ENCODE results near the gene ZC3H18. TPM values are rescaled to one million over a fixed set of nuclear protein-coding genes. Genes with fewer than 3 reads are reported as not detected.

The ZC3H18 gene
- total and polyA plus RNA-seq, 5 donors from 2014 or later, result 10.9 to 162 (median 13.6) TPM

- no peak for DNase-seq
- peak overlapping the region in 1 of 3 donors; percentile 44 for H3K27ac Mint-ChIP-seq
- H3K4me1 ChIP-seq (ENCODE audit: control insufficient read depth, insufficient read depth, low read length, poor library complexity, severe bottlenecking), result peaks cover 9% of the 10 kb centered on the region
- no peaks in the 10 kb centered on the region for H3K9me3 ChIP-seq (ENCODE audit: control insufficient read depth in 2 of 2, low read length in 2 of 2)
- peaks cover 59% of the 10 kb centered on the region for H3K36me3 ChIP-seq (ENCODE audit: control insufficient read depth, insufficient read depth, low read length)
- H3K36me3 Mint-ChIP-seq, result peaks cover 25% of the 10 kb centered on the region
- H3K4me3 Mint-ChIP-seq, result no peak overlapping the region
- no peak for ATAC-seq (ENCODE audit: low read depth in 2 of 2)
- no peak overlapping the region for H3K4me3 ChIP-seq (ENCODE audit: low read depth, low read length)
- peaks cover 0 to 30% (median 14%) of the 10 kb centered on the region in 4 donors for H3K4me1 Mint-ChIP-seq
- no peaks in the 10 kb centered on the region for H3K9me3 Mint-ChIP-seq
- H3K27ac ChIP-seq (ENCODE audit: insufficient read depth, low read length, poor library complexity, severe bottlenecking), result no peak overlapping the region
- no peaks in the 10 kb centered on the region for H3K27me3 Mint-ChIP-seq
- H3K27me3 ChIP-seq (ENCODE audit: control insufficient read depth, insufficient read depth, low read length), result no peaks in the 10 kb centered on the region
These were observed 27.8 kb downstream of the ZC3H18 start for GRCh38 chr16:88597856-88598491.

- no peaks in the 10 kb centered on the region for H3K27me3 ChIP-seq (ENCODE audit: control insufficient read depth, insufficient read depth, low read length)
- peaks cover 50% of the 10 kb centered on the region for H3K36me3 ChIP-seq (ENCODE audit: control insufficient read depth, insufficient read depth, low read length)
- Mint-ChIP-seq H3K9me3 (no peaks in the 10 kb centered on the region), H3K27ac (no peak overlapping the region), H3K27me3 (no peaks in the 10 kb centered on the region), H3K4me3 (no peak overlapping the region), H3K4me1 (peaks cover 0 to 20% (median 13%) of the 10 kb centered on the region in 4 donors), H3K36me3 (peaks cover 22% of the 10 kb centered on the region)
- H3K27ac ChIP-seq (ENCODE audit: insufficient read depth, low read length, poor library complexity, severe bottlenecking), result no peak overlapping the region
- no peak for ATAC-seq (ENCODE audit: low read depth in 2 of 2)
- no peaks in the 10 kb centered on the region for H3K9me3 ChIP-seq (ENCODE audit: control insufficient read depth in 2 of 2, low read length in 2 of 2)
- no peaks in the 10 kb centered on the region for H3K4me1 ChIP-seq (ENCODE audit: control insufficient read depth, insufficient read depth, low read length, poor library complexity, severe bottlenecking)
- no peak for DNase-seq
- no peak overlapping the region for H3K4me3 ChIP-seq (ENCODE audit: low read depth, low read length)
These were observed 29.0 kb downstream of the ZC3H18 start for GRCh38 chr16:88599092-88599733.

GRCh38 chr16:88599825-88600538 lies 29.8 kb downstream of the ZC3H18 start:
- H3K4me3 Mint-ChIP-seq, result no peak overlapping the region
- no peak for ATAC-seq (ENCODE audit: low read depth in 2 of 2)
- no peaks in the 10 kb centered on the region for H3K4me1 ChIP-seq (ENCODE audit: control insufficient read depth, insufficient read depth, low read length, poor library complexity, severe bottlenecking)
- H3K4me1 Mint-ChIP-seq, result peaks cover 0 to 17% (median 12%) of the 10 kb centered on the region in 4 donors
- H3K9me3 Mint-ChIP-seq, result no peaks in the 10 kb centered on the region
- no peaks in the 10 kb centered on the region for H3K9me3 ChIP-seq (ENCODE audit: control insufficient read depth in 2 of 2, low read length in 2 of 2)
- H3K27me3 ChIP-seq (ENCODE audit: control insufficient read depth, insufficient read depth, low read length), result no peaks in the 10 kb centered on the region
- H3K27ac Mint-ChIP-seq, result no peak overlapping the region
- H3K4me3 ChIP-seq (ENCODE audit: low read depth, low read length), result no peak overlapping the region
- H3K27me3 Mint-ChIP-seq, result no peaks in the 10 kb centered on the region
- H3K27ac ChIP-seq (ENCODE audit: insufficient read depth, low read length, poor library complexity, severe bottlenecking), result no peak overlapping the region
- no peak for DNase-seq
- H3K36me3 ChIP-seq (ENCODE audit: control insufficient read depth, insufficient read depth, low read length), result peaks cover 54% of the 10 kb centered on the region
- peaks cover 22% of the 10 kb centered on the region for H3K36me3 Mint-ChIP-seq

GRCh38 chr16:88600539-88600896 lies 30.3 kb downstream of the ZC3H18 start:
- Histone ChIP-seq H3K36me3 (ENCODE audit: control insufficient read depth, insufficient read depth, low read length) (peaks cover 60% of the 10 kb centered on the region), H3K9me3 (ENCODE audit: control insufficient read depth in 2 of 2, low read length in 2 of 2) (no peaks in the 10 kb centered on the region), H3K4me3 (ENCODE audit: low read depth, low read length) (no peak overlapping the region), H3K4me1 (ENCODE audit: control insufficient read depth, insufficient read depth, low read length, poor library complexity, severe bottlenecking) (no peaks in the 10 kb centered on the region), H3K27ac (ENCODE audit: insufficient read depth, low read length, poor library complexity, severe bottlenecking) (no peak overlapping the region), H3K27me3 (ENCODE audit: control insufficient read depth, insufficient read depth, low read length) (no peaks in the 10 kb centered on the region)
- no peak for DNase-seq
- ATAC-seq (ENCODE audit: low read depth in 2 of 2), result no peak
- Mint-ChIP-seq H3K4me1 (peaks cover 0 to 17% (median 11%) of the 10 kb centered on the region in 4 donors), H3K27me3 (no peaks in the 10 kb centered on the region), H3K4me3 (no peak overlapping the region), H3K27ac (no peak overlapping the region), H3K36me3 (peaks cover 22% of the 10 kb centered on the region), H3K9me3 (no peaks in the 10 kb centered on the region)

- H3K36me3 Mint-ChIP-seq, result peaks cover 19% of the 10 kb centered on the region
- Histone ChIP-seq H3K9me3 (ENCODE audit: control insufficient read depth in 2 of 2, low read length in 2 of 2) (no peaks in the 10 kb centered on the region), H3K36me3 (ENCODE audit: control insufficient read depth, insufficient read depth, low read length) (peaks cover 69% of the 10 kb centered on the region), H3K27ac (ENCODE audit: insufficient read depth, low read length, poor library complexity, severe bottlenecking) (no peak overlapping the region), H3K27me3 (ENCODE audit: control insufficient read depth, insufficient read depth, low read length) (no peaks in the 10 kb centered on the region), H3K4me3 (ENCODE audit: low read depth, low read length) (no peak overlapping the region), H3K4me1 (ENCODE audit: control insufficient read depth, insufficient read depth, low read length, poor library complexity, severe bottlenecking) (no peaks in the 10 kb centered on the region)
- H3K27me3 Mint-ChIP-seq, result no peaks in the 10 kb centered on the region
- DNase-seq (no peak), ATAC-seq (ENCODE audit: low read depth in 2 of 2) (no peak)
- H3K4me3 Mint-ChIP-seq, result no peak overlapping the region
- no peaks in the 10 kb centered on the region for H3K9me3 Mint-ChIP-seq
- peaks cover 0 to 14% (median 8%) of the 10 kb centered on the region in 4 donors for H3K4me1 Mint-ChIP-seq
- peak overlapping the region in 2 of 3 donors; percentile 72 to 89 for H3K27ac Mint-ChIP-seq
These were observed 31.3 kb downstream of the ZC3H18 start for GRCh38 chr16:88601313-88602036.

GRCh38 chr16:88602091-88602490 lies 31.9 kb downstream of the ZC3H18 start:
- H3K36me3 ChIP-seq (ENCODE audit: control insufficient read depth, insufficient read depth, low read length), result peaks cover 75% of the 10 kb centered on the region
- H3K4me3 Mint-ChIP-seq, result no peak overlapping the region

GRCh38 chr16:88605186-88606147 lies 35.3 kb downstream of the ZC3H18 start:
- H3K36me3 ChIP-seq (ENCODE audit: control insufficient read depth, insufficient read depth, low read length), result peaks cover 76% of the 10 kb centered on the region
- peaks cover 28% of the 10 kb centered on the region for H3K36me3 Mint-ChIP-seq

More at GRCh38 chr16:88602091-88602490, 31.9 kb downstream of the ZC3H18 start:
- DNase-seq, result no peak
- H3K4me3 ChIP-seq (ENCODE audit: low read depth, low read length), result no peak overlapping the region
- Mint-ChIP-seq H3K9me3 (no peaks in the 10 kb centered on the region), H3K27me3 (no peaks in the 10 kb centered on the region), H3K27ac (peak overlapping the region in 1 of 3 donors; percentile 72), H3K36me3 (peaks cover 20% of the 10 kb centered on the region), H3K4me1 (peaks cover 0 to 11% (median 5%) of the 10 kb centered on the region in 4 donors)
- no peaks in the 10 kb centered on the region for H3K9me3 ChIP-seq (ENCODE audit: control insufficient read depth in 2 of 2, low read length in 2 of 2)
- ATAC-seq (ENCODE audit: low read depth in 2 of 2), result no peak
- no peak overlapping the region for H3K27ac ChIP-seq (ENCODE audit: insufficient read depth, low read length, poor library complexity, severe bottlenecking)
- no peaks in the 10 kb centered on the region for H3K4me1 ChIP-seq (ENCODE audit: control insufficient read depth, insufficient read depth, low read length, poor library complexity, severe bottlenecking)
- no peaks in the 10 kb centered on the region for H3K27me3 ChIP-seq (ENCODE audit: control insufficient read depth, insufficient read depth, low read length)

More at GRCh38 chr16:88605186-88606147, 35.3 kb downstream of the ZC3H18 start:
- Mint-ChIP-seq H3K27me3 (no peaks in the 10 kb centered on the region), H3K27ac (no peak overlapping the region), H3K4me3 (no peak overlapping the region), H3K9me3 (no peaks in the 10 kb centered on the region), H3K4me1 (peaks cover 0 to 10% (median 7%) of the 10 kb centered on the region in 4 donors)
- ATAC-seq (ENCODE audit: low read depth in 2 of 2), result no peak
- Histone ChIP-seq H3K4me3 (ENCODE audit: low read depth, low read length) (no peak overlapping the region), H3K9me3 (ENCODE audit: control insufficient read depth in 2 of 2, low read length in 2 of 2) (no peaks in the 10 kb centered on the region), H3K4me1 (ENCODE audit: control insufficient read depth, insufficient read depth, low read length, poor library complexity, severe bottlenecking) (no peaks in the 10 kb centered on the region), H3K27ac (ENCODE audit: insufficient read depth, low read length, poor library complexity, severe bottlenecking) (no peak overlapping the region), H3K27me3 (ENCODE audit: control insufficient read depth, insufficient read depth, low read length) (no peaks in the 10 kb centered on the region)
- DNase-seq, result no peak
